Kidney glomerular epithelial cell (primary cell): ENCODE measurements around the gene SLC12A4.
A peak's percentile ranks its signal among the peaks of the same experiment; 100 is the strongest.
"Not testable (repeated sequence)": the region's sequence is repeated elsewhere in the genome, so short reads cannot be mapped to it uniquely, and the experiment has no call there.

Experiments
- DNase-seq: peaks from one replicate; lab custom pipeline; 2025; lab: John Stamatoyannopoulos, UW

Gene SLC12A4

GRCh38 chr16:67987460-67988160, 19.2 kb upstream of the SLC12A4 start:
- DNase-seq = no peak

GRCh38 chr16:67986949-67987348, 18.5 kb upstream of the SLC12A4 start:
- DNase-seq = no peak

- DNase-seq = no peak
Observed at GRCh38 chr16:67982011-67982696, 13.7 kb upstream of the SLC12A4 start.

GRCh38 chr16:67979955-67980678, 11.7 kb upstream of the SLC12A4 start, which contains the start of gene DPEP3:
DPEP3 (minus strand) TSS chr16:67980499; CDS start chr16:67980380, 119 bp downstream.
- DNase-seq = no peak

- no peak for DNase-seq
Observed at GRCh38 chr16:67977469-67978227, 9.2 kb upstream of the SLC12A4 start.

GRCh38 chr16:67977005-67977404, 8.6 kb upstream of the SLC12A4 start:
- DNase-seq = no peak

- no peak for DNase-seq
Observed at GRCh38 chr16:67976205-67976604, 7.8 kb upstream of the SLC12A4 start.

- DNase-seq = no peak
Observed at GRCh38 chr16:67975321-67976105, 7.1 kb upstream of the SLC12A4 start.

- not testable (repeated sequence) for DNase-seq
Observed at GRCh38 chr16:67972285-67972684, 3.8 kb upstream of the SLC12A4 start.

- no peak for DNase-seq
Observed at GRCh38 chr16:67971111-67971510, 2.7 kb upstream of the SLC12A4 start.

GRCh38 chr16:67969254-67970039, 1.0 kb upstream of the SLC12A4 start:
- DNase-seq = peak; percentile 22

GRCh38 chr16:67967958-67968399, 458 bp downstream of the SLC12A4 start:
- DNase-seq = peak; percentile 26

- peak; percentile 26 for DNase-seq
Observed at GRCh38 chr16:67967183-67967957, 1.1 kb downstream of the SLC12A4 start.

- DNase-seq = peak; percentile 14
Observed at GRCh38 chr16:67966549-67967182, 1.8 kb downstream of the SLC12A4 start.

- DNase-seq = no peak
Observed at GRCh38 chr16:67965668-67966548, 2.5 kb downstream of the SLC12A4 start.

- no peak for DNase-seq
Observed at GRCh38 chr16:67964477-67965131, 3.8 kb downstream of the SLC12A4 start.

GRCh38 chr16:67963662-67964321, 4.6 kb downstream of the SLC12A4 start:
- DNase-seq = no peak
